ENCODE results near the gene SLC40A1.

The SLC40A1 gene

GRCh38 chr2:189536830-189537229 is 43.8 kb downstream of the SLC40A1 start:
- DNase-seq = no peak

GRCh38 chr2:189534854-189535832 is 45.4 kb downstream of the SLC40A1 start:
- no peak for DNase-seq

- DNase-seq = no peak
Observed at GRCh38 chr2:189533288-189534035, 47.1 kb downstream of the SLC40A1 start.

DNA sequence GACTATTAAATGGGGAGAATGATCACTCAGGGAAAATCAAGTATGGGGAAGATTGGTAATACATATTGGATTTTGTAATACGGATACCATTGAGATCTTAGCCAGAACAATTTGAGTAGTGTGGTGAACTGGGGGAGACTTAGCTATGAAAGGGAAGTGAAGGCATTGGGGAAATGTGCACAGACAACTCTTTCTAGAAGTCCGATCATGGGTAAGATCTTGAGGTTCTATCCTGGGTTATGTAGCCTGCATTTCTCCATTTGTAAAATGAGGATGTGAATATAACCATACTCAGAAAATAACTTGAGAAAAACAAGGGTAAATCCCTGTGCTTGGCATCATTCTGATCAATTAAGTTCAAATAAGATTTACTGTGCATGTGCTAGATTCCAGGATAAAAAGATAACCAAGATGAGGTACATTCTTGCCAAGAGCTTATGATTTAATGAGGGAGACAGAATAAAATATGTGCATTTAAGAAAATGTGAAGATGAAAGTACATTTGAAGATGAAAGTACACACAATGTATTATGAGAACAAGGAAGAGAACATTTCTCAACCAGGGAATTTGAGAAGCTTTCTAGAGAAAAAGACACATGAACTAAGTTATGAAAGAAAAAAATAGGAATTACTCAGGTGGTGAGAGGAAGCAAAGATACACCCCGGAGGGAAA is 49.5 kb downstream of the SLC40A1 start:
- no peak for DNase-seq

DNA sequence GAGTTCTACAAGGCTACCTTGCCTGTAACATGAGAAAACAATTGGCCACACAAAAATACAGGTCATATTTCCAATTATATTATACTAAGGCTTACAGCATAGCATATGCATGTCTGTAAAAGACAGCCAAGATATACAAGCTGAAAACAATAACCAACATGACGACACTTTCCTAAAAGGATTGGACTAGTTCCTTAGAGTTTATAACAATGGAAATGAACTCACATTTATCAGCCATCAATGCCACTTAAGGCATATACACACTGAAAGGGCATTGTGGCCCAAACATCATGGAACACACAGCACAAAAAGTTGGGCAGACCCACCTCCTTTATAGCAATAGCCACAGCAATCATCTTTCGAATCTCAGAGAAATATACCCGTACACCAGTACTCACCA is 52.0 kb downstream of the SLC40A1 start:
- DNase-seq = no peak

DNA sequence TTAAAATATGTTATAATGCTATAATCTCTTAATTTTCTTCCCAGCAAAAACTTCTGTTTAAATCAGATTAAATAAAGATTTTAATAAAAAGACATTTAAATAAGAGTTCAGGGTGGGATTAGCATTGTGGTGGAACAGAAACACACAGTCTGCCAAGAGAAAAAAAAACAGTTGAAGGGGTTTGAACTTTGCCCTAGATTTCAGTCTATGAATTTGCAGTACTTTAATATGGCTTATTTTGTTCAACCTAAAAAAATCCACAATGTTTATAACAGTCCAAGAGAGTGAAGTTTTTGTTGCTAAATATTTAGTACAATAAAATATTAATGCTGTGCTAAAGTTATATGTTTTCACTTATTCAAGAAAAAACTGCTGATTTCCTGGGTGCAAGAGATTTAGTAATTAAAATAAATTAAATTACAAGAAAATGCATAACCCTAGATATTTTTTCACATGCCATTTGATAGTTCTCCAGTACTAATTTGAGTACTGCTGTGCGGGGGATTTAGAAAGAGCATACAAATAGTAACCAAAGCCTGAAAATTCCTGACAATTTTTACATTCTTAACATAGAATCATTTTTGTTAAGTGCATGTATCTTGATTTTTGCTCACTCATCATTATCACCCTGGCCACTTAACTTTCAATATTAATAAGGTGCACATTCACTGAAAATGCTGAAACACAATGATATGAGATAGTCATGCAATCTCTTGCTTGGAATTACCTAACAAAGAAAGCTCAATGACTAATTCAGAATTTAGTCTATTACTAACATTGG is 52.6 kb downstream of the SLC40A1 start:
- no peak for DNase-seq

DNA sequence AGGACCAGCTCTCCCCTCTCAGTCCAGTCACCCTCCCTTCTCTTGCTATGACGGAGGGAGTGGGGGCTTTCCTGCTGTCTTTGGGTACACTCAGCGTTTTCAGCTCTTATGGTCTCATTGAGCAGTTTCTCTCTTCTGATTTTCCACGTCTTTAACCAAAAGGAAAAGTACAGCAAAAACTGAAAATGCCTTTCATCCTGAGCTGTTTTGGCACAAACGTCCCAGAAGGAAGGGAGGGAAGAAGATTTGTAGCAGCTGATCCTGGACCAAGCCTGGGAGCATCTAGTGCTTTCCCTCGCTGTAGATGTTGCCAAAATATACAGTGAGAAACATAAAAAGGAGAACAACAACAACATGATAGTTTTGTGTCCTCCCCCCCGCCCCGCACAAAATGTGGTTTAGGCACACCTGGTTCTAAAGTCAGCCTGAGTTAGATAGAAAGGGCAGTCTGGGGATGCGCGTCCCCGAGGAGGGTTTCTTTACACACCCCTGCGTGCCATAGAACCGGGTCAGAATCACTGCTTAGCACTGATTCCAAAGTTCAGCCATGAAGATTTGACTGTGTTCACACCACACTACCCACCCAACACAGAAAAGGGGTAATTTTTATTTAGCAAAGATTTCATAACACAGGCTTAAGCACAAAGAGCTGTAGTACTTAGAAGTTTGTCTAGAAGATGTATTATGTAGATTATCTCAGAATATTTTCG is 53.4 kb downstream of the SLC40A1 start:
- no peak for DNase-seq

GRCh38 chr2:189526241-189526640 is 54.3 kb downstream of the SLC40A1 start:
- no peak for DNase-seq

GRCh38 chr2:189524746-189525145 is 55.8 kb downstream of the SLC40A1 start:
- DNase-seq = no peak

DNA sequence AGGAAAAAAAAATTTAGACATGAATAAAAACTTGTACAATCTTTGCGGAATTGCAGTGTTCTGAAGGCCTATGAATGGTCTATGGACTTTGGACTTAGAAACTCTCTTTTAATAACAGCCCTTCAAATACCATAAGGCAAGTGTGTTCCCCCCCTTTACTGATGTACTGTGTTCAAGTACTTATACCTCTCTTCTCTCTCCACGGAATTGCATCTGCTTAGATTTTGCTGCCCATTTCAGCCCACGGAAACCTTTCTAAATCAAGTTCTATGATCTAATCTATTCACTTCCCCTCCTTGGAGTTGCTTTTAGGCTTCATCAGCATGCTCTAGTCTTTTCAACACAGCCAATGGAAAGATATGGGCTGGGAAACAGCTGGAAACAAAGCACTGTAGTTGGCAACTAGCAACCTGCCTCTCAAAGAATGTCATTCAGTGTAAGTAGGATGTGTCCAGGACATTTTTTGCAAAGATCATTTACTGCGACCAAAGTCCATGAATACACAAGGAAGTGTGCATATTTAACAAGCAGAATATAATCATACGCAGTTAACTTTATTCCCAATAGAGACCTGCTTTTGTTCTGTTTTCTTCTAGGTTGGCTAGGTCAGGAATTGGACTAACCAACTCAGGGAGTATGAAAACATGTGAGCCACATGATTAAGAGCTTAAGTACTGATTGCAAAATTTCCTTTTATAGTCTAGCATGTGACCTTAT is 58.0 kb downstream of the SLC40A1 start:
- DNase-seq = no peak

DNA sequence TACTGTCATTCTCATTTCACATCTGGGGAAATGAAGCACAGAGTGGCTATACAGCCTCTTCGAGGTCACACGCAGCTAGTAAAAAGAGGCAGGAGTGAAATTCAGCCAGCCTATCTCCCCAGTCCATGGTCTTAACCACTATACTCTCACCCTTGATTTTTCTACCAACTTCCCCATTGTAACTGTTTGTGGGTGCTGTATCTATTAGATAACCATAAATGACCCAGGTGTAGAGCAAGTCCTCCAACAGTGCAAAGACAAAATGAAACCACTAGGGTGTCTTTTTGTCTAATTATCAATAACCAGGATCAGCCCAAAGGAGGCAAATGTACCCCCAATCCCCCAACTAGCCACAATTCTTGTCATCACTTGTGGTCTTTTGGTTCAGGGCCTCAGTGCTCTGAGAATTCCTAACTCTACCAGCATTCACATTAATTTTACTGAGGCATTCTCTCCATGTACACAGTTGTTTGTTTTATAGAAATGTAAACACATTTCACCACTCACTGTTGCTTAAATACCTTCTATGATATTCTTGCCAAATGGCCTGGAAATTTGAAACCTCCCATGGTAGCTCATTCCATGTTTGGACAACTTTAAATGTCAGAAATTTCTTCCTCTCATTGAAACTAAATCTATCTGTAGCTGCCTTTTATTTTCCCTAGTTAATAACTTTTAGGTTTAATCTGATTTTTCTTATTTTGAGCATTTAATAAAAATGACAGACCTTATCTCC is 58.7 kb downstream of the SLC40A1 start:
- no peak for DNase-seq

DNA sequence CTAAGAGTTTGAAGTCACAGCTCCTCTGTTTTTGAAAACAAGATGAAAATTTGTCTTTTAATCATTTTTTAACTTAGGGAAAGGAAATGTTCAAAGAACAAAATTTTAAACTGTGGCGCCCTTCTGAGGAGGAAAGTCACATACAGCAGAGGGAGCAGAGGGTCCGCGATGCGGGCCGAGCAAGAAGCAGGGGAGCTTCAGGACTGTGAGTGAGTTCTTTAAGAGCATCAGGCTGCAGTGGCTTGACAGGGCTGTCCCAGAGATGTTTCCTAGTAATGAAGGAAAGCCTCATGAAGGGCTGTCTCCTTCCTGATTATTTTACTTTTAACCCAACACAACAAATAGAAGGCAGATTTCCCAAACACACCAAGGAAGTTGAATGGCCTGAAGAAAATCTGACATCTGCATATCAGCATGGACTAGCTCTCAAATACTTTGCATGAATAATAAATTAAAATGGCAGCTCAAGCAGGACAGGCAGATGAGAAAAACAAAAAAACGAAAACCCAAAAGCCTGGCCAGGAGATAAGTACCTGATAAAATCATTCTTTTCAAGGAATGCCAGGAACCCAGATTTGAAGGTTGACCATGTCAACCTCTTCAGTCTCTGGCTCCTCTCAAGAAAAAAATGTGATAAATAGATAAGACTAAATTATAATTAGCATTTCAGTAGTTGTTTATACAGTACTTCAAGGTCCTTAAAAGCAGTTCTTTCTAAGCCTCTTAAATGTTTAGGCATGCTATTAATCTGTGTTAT is 60.8 kb downstream of the SLC40A1 start:
- no peak for DNase-seq

- DNase-seq = no peak
Observed at GRCh38 chr2:189517847-189518535, 62.6 kb downstream of the SLC40A1 start.

GRCh38 chr2:189516546-189516945 is 64.0 kb downstream of the SLC40A1 start:
- no peak for DNase-seq

DNA sequence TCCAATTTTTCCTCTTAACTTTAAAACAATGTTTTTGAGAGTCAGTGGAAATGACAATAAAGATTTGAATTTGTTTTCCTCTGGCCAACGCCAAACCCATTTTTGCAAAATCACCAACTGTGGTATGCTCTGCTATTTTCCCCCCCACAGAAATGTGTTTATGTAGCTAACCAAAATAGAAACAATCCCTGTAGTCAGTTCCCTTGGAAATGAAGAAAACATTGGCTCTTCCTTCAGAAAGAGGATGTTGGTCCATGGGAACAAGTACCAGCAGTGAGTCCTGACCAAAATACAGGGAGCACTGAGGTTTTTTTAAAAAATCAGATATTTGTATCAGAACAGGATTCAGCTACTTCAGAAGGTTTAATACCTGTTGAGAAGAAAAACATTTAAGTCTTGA is 65.3 kb downstream of the SLC40A1 start:
- DNase-seq = no peak

- no peak for DNase-seq
Observed at GRCh38 chr2:189514104-189514503, 66.5 kb downstream of the SLC40A1 start.

GRCh38 chr2:189512879-189513278 is 67.7 kb downstream of the SLC40A1 start:
- no peak for DNase-seq

DNA sequence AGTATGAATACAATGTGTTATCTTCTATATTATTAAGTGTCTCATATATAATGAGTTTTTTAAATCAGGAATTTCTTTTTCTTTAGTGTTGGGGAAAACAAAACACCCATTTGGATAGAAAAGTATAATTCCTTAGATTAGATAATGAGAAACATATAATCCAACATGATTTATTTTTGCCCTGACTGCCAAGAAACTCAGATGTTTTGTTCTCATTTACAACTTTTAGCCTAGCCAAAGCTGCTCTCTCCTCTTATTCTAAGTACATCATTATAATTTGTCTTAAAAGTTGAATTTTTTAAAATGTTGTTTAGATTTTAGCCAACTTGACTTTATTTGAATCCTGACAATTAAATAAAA is 68.6 kb downstream of the SLC40A1 start:
- DNase-seq = no peak
